AG09319 (cell line): ENCODE results near the gene DYNC1H1.
A peak's percentile ranks its signal among the peaks of the same experiment; 100 is the strongest.

Source experiments
- DNase-seq: peaks from one replicate; pipeline ENCODE4 v3.0.0-alpha.2; 2010; ENCODE audit warnings: low read depth; ENCODE audit errors: extremely low read depth
- TF ChIP-seq, protein P1 (sequence below): IDR thresholded peaks from 2 replicates; pipeline ENCODE4 v1.5.1; 2011; ENCODE audit warnings: low read depth, mild to moderate bottlenecking, inconsistent platforms, low read length, moderate library complexity

The DYNC1H1 gene

DNA sequence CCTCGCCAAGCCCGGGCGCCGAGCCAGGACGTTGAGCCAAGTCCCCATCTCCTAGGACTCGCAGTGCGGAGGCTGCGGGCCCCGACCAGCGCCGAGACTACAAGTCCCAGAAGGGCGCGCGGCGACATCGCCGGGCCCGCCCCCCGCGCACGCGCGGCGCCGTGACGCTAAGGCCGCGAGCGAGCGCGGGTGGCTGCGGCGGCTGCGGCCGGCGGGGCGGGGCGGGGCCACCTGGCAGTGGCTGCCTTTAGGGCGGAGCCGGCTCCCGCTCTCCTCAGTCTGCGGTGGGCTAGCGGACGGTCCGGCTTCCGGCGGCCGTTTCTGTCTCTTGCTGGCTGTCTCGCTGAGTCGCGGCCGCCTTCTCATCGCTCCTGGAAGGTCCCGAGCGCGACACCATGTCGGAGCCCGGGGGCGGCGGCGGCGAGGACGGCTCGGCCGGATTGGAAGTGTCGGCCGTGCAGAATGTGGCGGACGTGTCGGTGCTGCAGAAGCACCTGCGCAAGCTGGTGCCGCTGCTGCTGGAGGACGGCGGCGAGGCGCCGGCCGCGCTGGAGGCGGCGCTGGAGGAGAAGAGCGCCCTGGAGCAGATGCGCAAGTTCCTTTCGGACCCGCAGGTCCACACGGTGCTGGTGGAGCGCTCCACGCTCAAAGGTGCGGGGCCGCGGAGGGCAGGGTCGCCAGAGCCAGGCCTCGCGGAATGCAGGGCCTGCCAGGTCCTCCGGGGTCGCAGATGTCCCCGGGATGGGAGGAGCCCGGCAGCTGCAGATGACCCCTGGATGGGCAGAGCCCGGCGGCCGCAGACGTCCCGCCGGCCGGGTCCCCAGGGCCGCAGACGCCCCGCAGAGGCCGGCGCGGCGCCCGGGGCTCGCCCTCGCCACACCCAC lies at the start of gene DYNC1H1:
Gene DYNC1H1, plus strand, starts transcription at position 277 of the 884 bp plus-strand sequence. Its CDS starts 119 bp downstream, at position 396.
- TF ChIP-seq, protein P1, sequence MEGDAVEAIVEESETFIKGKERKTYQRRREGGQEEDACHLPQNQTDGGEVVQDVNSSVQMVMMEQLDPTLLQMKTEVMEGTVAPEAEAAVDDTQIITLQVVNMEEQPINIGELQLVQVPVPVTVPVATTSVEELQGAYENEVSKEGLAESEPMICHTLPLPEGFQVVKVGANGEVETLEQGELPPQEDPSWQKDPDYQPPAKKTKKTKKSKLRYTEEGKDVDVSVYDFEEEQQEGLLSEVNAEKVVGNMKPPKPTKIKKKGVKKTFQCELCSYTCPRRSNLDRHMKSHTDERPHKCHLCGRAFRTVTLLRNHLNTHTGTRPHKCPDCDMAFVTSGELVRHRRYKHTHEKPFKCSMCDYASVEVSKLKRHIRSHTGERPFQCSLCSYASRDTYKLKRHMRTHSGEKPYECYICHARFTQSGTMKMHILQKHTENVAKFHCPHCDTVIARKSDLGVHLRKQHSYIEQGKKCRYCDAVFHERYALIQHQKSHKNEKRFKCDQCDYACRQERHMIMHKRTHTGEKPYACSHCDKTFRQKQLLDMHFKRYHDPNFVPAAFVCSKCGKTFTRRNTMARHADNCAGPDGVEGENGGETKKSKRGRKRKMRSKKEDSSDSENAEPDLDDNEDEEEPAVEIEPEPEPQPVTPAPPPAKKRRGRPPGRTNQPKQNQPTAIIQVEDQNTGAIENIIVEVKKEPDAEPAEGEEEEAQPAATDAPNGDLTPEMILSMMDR = no peak
- DNase-seq = peak; percentile 79

DNA sequence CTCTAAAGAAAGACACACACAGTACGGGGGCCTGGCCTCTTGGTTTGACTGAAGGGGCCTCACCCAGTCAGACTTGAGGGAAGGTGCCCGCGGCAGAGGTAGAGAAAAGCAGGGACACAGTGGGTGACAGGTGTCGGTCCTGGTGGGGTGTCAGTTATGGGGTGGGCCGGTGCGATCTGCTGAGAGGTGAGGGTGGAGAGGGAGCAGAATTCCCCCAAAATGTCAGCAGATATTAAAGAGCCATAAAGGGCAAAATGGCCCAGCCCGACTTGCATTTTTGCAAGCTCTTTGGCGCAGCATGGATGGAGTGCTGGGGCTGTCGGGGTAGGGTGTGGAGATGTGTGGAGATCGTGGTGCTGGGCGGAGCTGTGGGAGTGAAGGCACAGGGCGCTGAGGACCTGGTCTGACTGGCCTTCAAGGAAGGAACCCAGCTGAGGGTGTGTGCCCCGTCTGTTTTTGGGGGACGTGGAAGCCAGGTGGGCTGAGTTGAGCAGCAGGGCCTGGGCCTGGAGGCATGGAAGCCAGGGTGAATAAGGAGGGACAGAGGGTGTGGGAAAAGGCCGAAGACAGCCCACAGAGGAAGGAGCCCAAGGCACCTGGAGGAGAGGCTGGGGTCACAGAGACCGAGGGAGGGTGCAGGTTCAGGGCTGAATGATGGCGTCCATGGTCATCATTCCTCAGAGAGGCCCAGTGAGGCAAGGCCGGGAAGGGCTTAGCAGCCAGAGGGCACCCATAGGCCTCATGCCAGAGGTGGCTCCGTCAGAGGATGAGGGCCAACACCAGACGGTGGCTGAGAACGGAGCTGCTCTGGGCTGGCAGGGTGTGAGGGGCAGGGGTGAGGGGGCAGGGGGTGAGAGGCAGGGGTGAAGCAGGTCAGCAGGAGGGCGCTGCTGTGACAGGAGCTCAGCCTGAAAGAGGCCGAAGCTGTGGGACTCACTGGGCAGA lies 48.2 kb upstream of the DYNC1H1 start:
- no peak for DNase-seq
- TF ChIP-seq, protein P1 = no peak

DNA sequence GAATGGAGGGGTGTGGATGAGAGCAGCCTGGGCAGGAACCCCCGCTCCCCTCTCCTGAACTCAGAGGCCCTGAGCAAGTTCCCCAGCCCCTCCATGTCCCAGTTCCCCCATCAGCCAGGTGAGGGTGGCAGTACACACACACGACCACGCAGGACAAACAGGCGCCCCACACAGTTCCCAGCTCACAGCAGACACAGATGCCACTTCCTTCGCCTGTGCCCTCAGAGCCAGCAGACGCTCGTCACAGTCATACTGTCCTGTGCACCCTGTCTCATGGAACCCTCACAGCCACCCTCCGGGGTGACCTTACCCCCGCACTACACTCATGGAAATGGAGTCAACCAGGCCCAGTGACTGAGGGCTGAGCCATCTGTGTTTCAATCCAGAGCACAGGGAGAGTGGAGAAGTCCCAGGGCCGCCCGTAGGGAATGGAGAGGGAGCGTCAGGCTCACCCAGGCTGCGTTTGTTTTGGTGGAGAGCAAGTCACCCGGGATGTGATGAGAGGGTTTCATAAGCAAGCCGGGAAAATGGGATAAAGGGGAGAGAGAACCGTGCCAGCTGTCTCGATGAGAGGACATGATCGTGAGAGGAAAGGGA lies 47.5 kb upstream of the DYNC1H1 start:
- TF ChIP-seq, protein P1 = no peak
- DNase-seq = no peak

DNA sequence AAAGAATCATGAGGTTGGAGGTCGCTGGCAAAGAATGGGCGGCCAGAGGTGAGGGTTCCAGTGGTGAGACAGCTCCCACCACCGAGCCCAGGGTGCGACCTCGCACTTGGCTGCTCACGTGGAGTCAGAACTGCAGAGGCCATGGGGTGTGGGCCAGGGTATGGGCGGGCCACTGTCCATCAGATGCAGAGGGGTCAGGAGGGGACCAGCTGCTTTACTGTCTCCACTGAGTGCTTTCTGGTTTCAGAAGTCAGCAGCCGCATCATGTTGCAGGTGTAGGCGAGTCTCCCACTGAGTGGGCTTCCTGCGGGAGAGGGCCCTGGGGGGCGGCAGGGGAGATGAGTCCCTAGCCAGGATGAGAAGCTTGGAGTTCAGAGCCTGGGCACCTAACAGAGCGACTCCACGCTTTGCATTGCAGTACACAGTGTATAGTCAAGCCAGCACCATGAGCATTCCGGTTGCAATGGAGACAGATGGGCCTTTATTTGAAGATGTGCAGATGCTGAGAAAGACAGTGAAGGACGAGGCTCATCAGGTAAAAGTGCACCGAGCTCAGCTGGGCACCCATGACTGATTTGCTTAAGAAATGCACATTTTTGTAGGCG lies 46.9 kb upstream of the DYNC1H1 start:
- TF ChIP-seq, protein P1 = no peak
- no peak for DNase-seq

DNA sequence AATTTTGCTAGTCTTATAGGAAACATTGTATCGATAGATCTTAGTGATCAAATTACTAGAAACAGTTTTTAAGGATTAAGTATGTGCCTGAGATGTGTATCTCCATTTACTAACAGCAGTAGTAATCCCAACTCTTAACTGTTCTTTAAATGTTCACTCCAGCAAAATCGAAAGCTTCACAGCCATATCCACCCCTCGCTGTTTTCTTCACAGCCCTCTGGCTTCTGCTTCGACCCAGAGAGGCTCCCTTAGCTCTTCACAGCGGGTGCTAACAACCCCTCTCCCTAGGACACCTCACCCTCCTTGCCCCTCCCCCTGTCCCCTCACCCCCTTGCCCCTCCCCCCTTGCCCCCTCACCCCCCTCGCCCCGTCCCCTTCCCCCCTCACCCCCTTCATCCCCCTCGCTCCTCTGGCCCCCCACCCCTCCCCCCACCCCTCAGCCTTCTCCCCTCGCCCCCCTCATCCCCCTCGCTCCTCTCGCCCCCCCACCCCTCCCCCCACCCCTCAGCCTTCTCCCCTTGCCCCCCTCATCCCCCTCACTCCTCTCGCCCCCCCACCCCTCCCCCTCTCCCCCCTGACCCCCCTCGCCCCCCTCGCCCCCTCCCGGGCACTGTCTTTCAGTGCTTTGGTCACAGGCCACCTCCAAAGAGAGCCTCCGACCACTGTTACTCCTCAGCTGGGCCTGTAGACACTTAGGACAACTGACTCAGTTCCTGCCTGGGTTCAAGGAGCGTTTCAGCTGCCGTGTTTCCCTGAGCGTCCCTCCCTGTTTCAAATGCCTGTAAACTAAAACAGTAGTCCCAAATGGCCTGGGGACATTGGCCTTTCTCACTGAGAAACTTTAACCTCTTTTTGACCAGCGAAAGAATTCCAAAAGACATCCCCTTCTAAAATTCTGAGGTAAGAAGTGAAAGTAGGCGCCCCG lies 46.0 kb upstream of the DYNC1H1 start:
- TF ChIP-seq, protein P1 = no peak
- no peak for DNase-seq

DNA sequence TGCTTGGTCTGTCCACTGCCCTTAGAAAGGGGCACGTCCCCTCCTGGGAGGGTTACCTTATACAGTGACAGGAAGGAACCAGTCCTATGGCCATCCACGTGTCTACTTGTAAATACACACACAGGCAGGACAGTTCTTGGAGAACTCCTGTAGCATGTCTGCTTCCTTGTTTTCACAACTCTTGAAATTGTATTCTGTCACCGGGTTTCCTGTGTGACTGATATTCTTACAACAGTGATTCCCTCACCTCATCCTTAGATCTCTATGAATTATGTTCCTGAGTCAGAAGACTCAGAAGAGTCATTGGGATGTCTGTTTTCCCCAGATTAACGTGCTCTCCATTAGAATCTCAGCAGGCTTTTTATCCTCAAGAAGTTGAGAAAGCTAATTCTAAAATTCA lies 44.1 kb upstream of the DYNC1H1 start:
- no peak for DNase-seq
- TF ChIP-seq, protein P1 = no peak
